Upper lobe of left lung (tissue), 4 donors: Measurements from ENCODE around the gene MAMLD1.

Source experiments
- CTCF ChIP-seq, 6 experiments: fragments of 450-650 bp in 4 of 6; fragments of 200-600 bp in 2 of 6; sonication (generic) in 2 of 6; IDR thresholded peaks; one replicate each; pipeline ENCODE4 v1.5.1; 2016 to 2019; ENCODE audit warnings: antibody characterized with exemption in 6 of 6
- EP300 ChIP-seq, 4 donors: sonication (generic); formaldehyde crosslinking; IDR thresholded peaks; one replicate each; pipeline ENCODE4 v1.5.1; 2017; ENCODE audit warnings: antibody characterized with exemption in 4 of 4, control low read depth in 2 of 4

GRCh38 chrX:150540965-150541364 is 177.8 kb downstream of the MAMLD1 start:
- no peak for TF ChIP-seq CTCF (IDR thresholded peaks at IDR 0.05)
- TF ChIP-seq EP300 (IDR thresholded peaks at IDR 0.05): no peak
